Mammary epithelial cell (primary cell): ENCODE results near the gene ENDOD1.

Experiments
- EZH2 ChIP-seq: IDR thresholded peaks from 2 replicates; pipeline ENCODE4 v1.6.1; 2012; ENCODE audit warnings: low read length, inconsistent platforms, borderline replicate concordance
- TF ChIP-seq, protein P1 (sequence below), 2 donors: IDR thresholded peaks in 1 of 2; conservative IDR thresholded peaks in 1 of 2; 2 replicates each; pipeline ENCODE4 v1.5.1; 2011 to 2012; ENCODE audit warnings: inconsistent platforms in 2 of 2, low read length in 2 of 2, mild to moderate bottlenecking in 2 of 2, control low read depth in 1 of 2, low read depth in 1 of 2; ENCODE audit not compliant: insufficient read depth in 1 of 2; ENCODE audit errors: extremely low read depth in 1 of 2

DNA sequence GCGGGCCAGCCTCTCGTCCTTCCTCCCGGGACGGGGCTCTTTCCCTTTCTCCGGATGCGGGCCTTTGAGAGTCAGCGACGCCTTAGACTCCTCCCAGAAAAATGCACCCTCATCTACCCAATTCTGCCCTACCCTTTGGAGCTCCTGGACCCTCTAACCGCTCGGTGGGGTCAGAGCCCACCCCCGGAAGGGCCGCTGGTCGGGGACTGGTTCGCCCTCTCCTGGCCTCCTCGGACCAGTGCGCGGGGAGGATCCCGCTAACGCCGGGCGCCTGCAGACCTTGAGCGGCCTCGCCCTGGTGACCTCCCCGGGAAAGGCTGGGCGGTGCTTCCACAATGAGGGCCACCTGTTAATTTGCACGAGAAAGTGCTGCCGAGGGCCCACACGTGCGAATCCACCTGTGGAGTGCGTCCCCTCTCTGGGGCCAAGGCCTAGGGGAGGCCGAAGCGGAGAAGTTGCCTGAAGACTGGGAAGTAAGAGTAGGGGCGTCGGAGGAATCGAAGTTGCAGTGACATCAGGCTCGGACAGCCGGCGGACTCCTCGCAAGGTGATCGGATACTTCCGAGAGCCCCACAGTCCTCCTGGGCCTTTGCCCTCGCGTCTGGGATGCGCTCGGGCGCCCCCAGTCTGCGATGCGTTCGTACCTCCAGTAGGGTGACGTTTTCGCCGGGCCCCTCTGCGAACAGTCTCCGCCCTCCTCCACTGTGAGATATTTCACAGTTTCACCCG lies 61.5 kb downstream of the ENDOD1 start:
- TF ChIP-seq, protein P1, sequence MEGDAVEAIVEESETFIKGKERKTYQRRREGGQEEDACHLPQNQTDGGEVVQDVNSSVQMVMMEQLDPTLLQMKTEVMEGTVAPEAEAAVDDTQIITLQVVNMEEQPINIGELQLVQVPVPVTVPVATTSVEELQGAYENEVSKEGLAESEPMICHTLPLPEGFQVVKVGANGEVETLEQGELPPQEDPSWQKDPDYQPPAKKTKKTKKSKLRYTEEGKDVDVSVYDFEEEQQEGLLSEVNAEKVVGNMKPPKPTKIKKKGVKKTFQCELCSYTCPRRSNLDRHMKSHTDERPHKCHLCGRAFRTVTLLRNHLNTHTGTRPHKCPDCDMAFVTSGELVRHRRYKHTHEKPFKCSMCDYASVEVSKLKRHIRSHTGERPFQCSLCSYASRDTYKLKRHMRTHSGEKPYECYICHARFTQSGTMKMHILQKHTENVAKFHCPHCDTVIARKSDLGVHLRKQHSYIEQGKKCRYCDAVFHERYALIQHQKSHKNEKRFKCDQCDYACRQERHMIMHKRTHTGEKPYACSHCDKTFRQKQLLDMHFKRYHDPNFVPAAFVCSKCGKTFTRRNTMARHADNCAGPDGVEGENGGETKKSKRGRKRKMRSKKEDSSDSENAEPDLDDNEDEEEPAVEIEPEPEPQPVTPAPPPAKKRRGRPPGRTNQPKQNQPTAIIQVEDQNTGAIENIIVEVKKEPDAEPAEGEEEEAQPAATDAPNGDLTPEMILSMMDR (conservative IDR thresholded peaks at IDR 0.05 in 1 of 2, IDR thresholded peaks at IDR 0.05 in 1 of 2; ENCODE audit: extremely low read depth in 1 of 2, insufficient read depth in 1 of 2, low read depth in 1 of 2, low read length in 2 of 2): peak; percentile 78 to 84
- TF ChIP-seq EZH2: no peak
